Activated effector memory CD4-positive, alpha-beta T cell treated with anti-CD3 and anti-CD28 coated beads, Interleukin-2, amount 50 U/mL, for 16 hours (primary cell): Measurements from ENCODE around the gene SLC10A1.
A peak's percentile ranks its signal among the peaks of the same experiment; 100 is the strongest.
"Not testable (repeated sequence)": the region's sequence is repeated elsewhere in the genome, so short reads cannot be mapped to it uniquely, and the experiment has no call there.

Source experiments
- DNase-seq: peaks from one replicate; pipeline ENCODE4 v3.0.0-alpha.2; 2020

Gene SLC10A1

DNA sequence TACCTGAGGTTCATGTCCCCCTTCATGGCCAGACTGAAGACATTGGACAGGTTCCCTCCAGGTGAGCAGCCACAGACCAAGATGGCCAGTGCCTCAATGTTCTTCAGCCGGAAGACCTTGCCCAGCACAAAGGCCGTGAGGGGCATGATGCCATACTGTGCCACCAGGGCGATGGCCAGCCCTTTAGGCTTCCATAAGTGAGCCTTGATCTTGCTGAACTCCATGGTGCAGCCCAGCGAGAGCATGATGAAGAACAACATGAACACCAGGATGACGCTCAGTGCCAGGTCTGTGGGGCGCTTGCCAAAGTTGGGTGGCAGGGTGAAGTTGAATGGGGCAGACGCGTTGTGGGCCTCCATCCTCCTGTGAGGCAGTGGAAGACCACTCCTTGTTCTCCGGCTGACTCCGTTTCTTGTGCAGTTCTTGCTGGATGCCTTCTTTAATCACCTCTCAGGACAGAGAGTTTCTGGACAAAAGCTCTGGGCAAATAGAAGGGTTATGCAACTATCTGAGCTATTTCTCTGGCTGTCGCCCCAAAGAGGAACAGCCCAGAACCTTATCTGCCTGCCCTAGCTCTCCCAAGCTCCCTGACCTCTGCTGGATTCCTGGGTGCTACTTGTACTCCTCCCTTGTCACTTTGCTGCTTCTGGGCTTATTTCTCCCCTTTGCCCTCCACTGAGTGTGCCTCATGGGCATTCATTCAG is at the start of gene SLC10A1:
TSS of gene SLC10A1 (minus strand) at position 445 of the 704 bp plus-strand sequence. CDS start at position 359, 86 bp downstream.
- DNase-seq: no peak

DNA sequence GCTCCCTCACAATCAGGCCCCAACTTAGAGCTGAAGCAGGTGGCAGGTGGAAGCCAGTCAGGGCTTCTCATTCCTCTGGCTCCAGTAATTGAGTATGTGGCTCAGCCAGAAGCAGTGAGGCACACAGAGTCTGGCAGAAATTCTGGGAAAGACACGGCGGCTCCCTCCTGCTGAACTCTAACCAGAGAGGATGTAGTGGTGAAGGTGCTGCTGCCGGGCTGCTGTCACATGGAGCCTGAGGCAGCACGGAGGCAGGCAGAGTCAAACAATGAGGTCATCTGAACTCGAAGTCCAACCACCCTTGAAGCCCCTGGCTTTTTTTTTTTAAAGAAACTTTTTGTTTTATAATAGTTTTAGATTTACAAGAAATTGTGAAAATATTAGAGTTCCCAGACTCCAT is 48.7 kb upstream of the SLC10A1 start:
- DNase-seq: no peak

DNA sequence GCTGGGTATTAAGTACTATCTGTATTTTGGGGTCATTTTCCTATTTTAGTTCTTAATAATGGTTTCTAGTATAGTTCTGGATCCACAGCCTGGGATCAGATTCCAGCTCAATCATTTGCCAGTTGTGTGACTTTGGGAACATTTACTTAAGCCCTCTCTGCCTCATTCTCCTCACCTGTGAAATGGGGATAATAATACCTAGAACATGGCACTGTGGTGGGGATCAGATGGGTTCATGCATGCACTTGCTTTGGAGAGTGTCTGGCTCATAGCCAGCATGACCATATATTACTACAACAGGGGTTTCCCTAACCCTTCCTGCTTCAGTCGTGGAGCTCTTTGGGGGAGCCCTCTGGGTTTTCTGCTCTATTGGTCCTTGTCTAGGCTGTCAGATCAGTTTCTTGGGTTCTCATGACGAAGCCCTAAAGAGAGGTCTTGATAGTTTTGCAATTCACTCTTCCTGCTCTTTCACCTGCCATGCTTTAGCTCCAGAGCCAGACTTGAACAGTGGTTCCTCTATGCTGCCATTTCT is 48.1 kb upstream of the SLC10A1 start:
- no peak for DNase-seq

- DNase-seq: no peak
Observed at GRCh38 chr14:69844171-69844570, 47.1 kb upstream of the SLC10A1 start.

DNA sequence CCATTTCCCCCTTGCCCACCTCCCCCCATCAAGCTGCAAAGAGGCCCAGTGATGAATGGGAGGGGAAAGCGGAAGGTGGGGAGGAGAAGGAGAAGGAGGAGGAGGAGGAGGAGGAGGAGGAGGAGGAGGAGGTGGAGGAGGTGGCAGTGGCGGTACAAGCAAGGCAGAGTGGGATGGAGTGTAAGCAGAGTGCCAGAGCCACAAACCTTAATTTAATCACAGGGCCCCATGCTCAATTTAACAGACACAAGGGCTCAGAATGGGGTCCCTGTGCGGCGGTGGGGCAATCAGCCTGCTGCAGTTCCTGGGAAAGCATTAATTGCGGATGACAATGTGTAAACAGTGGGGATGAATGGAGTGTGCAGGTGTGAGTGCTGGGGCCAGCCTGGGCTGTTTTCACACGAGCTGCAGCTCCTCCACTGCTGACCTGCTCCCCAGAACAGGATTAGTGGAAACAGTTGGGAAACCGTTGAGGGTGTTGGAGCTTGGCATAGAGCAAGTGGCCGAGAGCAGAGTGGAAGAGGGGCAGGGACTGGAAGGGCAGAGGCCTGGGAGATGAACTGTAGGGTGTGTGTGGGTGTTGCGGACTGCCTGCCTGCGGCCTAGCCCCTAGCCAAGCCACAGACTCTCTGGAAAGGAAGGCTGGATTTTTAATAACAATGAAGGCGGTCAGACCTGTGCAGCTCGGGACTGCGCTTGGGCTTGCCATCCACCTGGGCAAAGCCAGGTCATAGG is 45.8 kb upstream of the SLC10A1 start:
- no peak for DNase-seq

- DNase-seq: no peak
Observed at GRCh38 chr14:69841656-69842055, 44.6 kb upstream of the SLC10A1 start.

DNA sequence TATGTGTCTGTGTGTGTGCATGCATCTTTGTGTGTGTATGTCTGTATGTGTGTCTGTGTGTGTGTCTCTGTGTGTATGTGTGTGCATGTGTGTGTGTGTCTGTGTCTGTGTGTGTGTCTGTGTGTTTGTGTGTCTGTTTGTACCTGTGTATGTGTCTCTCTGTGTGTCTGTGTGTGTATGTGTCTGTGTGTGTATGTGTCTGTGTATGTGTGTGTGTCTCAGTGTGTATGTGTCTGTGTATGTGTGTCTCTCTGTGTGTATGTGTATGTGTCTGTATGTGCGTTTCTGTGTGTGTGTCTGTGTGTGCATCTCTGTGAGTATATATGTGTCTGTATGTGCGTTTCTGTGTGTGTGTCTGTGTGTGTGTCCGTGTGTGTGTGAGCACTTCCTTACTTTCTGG is 42.6 kb upstream of the SLC10A1 start:
- DNase-seq: no peak

- DNase-seq: no peak
Observed at GRCh38 chr14:69838881-69839416, 41.9 kb upstream of the SLC10A1 start.

DNA sequence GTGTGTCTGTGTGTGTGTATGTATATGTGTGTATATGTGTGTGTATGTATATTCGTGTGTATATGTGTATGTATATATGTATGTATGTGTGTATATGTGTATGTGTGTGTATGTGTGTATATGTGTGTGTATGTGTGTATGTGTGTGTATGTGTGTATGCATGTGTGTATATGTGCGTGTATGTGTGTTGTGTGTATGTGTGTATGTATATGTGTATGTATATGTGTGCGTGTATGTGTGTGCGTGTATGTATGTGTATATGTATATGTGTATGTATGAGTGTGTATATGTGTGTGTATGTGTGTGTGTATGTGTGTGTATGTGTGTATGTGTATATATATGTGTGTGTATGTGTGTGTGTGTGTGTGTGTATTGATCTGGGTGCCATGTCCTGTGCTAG is 31.8 kb upstream of the SLC10A1 start:
- DNase-seq: no peak

DNA sequence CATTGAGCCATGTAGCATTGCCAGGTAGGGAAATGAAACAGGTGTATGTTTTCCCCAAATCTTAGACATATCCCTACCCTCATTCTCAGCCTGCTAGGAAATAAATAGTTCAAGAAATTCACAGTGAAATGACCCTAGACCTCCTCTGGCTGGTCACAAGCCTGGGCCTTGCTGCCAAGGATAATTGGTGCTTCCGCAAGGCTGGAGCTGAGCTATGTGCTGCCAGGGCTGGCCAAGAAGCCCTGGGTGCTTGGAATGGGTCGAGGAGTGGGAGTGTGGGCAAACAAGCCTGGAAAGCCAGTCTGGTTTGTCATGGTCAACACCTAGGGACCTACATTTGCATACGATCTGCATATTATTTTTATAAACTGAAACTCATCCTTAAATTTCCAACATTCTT is 31.3 kb upstream of the SLC10A1 start:
- no peak for DNase-seq

DNA sequence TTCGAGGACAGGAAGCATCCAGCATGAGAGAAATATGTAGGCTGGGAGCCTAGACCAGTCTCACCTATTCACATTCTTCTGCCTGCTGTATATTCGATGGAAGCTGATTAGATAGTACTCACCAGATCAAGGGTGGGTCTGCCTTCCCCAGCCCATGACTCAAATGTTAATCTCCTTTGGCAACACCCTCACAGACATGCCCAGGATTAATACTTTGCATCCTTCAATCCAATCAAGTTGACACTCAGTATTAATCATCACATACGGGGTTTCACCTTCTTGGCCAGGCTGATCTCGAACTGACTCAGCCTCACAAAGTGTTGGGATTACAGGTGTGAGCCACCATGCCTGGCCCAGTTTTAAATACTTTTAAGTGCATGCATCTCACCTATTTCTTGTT is 30.5 kb upstream of the SLC10A1 start:
- DNase-seq: no peak

DNA sequence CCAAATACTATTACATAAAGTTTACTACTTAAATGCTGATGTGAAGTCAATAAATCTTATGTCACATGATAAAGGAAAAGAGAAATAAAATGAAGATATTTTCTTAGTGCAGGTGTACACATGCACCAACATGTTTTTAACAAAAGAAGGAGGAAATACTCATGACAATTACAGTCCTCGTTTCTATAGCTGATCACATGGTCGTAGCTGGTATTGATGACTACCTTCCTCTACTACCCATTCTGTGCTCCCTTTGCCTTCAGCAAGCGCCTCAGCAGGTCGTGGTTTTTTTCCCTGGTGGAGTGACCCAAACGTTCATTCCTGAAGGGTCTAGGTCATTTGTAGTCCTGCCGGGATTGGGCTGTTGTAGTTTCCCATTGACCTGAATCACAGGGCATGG is 25.4 kb upstream of the SLC10A1 start:
- no peak for DNase-seq

DNA sequence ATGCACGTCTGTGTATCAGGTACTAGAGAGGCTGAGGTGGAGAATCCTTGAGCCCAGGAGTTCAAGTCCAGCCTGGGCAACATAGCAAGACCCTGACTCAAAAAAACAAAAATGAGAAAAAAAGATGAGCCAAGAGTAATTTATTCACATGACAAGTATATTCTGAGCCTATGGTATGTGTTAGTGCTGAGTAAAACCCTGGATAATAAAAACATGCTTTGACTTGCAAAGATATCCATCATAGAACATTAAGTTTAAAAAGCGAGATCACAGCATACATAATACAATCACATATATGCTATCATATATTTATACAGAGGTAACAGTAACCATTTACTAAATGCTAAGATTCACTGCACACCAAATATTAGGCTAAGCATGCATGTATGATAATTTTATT is 23.9 kb upstream of the SLC10A1 start:
- no peak for DNase-seq

DNA sequence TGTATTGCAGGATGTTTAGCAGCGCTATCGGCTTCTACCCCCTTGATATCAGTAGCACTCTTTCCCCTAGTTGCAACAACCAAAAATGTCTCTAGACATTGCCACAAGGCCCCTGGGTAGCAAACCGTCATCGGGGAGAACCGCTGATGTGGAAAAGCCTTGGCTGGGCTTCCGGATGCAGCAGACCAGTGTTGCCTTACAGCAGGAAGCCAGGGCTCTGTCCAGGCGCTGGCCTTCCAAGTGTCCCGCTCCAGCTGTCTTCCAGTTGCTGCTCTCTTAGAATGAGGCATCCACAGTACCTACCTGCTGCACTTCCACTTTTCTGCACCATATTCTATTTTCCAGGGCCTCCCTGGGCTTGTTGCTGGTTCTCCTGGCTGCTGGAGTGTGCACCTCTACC is 22.6 kb upstream of the SLC10A1 start:
- no peak for DNase-seq

GRCh38 chr14:69818758-69819191 is 21.7 kb upstream of the SLC10A1 start:
- peak; percentile 65 for DNase-seq

DNA sequence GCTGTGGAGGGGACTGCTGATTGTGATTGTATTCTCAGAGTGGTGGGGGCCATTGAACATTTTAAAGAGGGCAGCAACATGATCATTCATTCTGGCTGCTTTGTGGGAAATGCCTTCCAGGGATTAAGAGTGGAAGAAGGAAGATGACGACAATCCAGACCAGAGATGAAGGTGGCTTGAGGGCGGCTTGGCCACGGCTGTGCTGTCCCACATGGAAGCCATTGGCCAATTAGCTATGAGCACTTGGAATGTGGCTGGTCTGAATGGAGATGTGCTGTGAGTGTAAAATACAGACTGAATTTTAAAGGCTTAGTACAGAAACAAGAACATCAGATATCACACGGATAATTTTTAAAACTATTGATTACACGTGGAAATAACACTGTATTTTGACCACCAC is 19.2 kb upstream of the SLC10A1 start:
- no peak for DNase-seq

DNA sequence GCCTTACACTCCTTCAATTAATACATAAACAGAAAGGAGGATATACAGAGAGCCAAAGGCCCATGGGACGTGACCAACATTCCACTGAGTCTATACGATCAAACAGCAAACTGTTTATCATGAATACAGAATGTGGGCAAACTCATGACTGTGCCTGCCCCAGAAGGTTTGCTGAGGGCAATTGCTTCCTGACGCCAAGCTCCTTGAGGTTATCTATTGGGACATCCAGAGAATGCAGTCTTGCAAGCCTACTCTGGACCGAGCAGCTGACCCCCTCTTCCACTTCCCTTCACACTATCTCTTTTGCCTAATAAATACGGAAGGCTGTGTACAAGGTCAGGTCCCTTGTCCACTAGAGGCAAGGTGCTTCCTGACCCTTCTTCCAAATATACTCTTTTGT is 18.5 kb upstream of the SLC10A1 start:
- DNase-seq: no peak

DNA sequence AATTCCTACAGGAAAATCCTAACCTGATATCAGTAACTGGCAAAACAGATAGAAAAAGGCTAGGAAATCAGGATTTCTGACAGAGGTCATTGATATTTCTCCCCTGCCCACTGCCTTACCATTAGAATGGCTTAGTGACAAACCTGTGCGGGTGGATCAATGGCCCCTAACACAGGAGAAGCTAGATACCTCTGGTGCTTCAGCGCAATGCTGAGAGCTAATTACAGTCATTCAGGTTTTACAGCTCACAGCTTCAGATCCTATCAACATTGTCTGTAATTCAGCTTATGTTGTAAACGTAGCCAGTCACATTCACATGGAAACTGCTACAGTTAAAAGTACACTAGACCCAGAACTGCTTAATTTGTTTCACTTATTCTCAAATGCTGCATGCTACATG is 17.4 kb upstream of the SLC10A1 start:
- DNase-seq: no peak

DNA sequence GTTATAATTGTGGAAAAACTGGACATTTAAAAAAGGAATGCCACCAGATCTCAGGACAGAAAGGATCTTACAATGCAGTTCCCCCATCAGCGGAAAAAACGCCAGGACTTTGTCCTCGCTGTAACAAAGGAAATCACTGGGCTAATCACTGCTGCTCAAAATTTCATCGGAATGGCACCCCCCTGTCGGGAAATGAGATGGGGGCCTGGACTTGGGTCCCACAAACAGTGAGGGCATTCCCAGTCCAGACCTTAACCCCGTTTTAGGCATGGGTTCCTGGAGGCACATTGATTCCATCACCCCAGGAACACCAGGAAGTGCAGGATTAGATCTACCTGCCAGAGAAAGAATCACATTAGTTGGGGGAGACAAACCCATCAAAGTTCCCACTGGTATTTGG is 16.3 kb upstream of the SLC10A1 start:
- not testable (repeated sequence) for DNase-seq

GRCh38 chr14:69812711-69813110 is 15.7 kb upstream of the SLC10A1 start:
- DNase-seq: no peak

GRCh38 chr14:69811868-69812252 is 14.8 kb upstream of the SLC10A1 start:
- DNase-seq: no peak

- DNase-seq: no peak
Observed at GRCh38 chr14:69811227-69811867, 14.3 kb upstream of the SLC10A1 start.
